Measurements from ENCODE around the gene TMEM123.
A peak's percentile ranks its signal among the peaks of the same experiment; 100 is the strongest.

TMEM123 gene

GRCh38 chr11:102451681-102452460 lies 694 bp downstream of the TMEM123 start:
- TF ChIP-seq CTCF (IDR thresholded peaks at IDR 0.05; ENCODE audit: control insufficient read depth, extremely low read depth, insufficient read depth), result 0 out of 2 replicates have a peak, but pooled peaks have one; percentile 23
- DNase-seq (ENCODE audit: low read depth), result no peak

GRCh38 chr11:102451041-102451680 lies 1.4 kb downstream of the TMEM123 start:
- DNase-seq (ENCODE audit: low read depth), result no peak
- no peak for TF ChIP-seq CTCF (IDR thresholded peaks at IDR 0.05; ENCODE audit: control insufficient read depth, extremely low read depth, insufficient read depth)
- peak overlapping the region; percentile 81 for H3K4me3 ChIP-seq (ENCODE audit: low read depth, low read length)

More at GRCh38 chr11:102451681-102452460, 694 bp downstream of the TMEM123 start:
- peak overlapping the region; percentile 81 for H3K4me3 ChIP-seq (ENCODE audit: low read depth, low read length)

- no peak for DNase-seq (ENCODE audit: low read depth)
- no peak for TF ChIP-seq CTCF (IDR thresholded peaks at IDR 0.05; ENCODE audit: control insufficient read depth, extremely low read depth, insufficient read depth)
- H3K4me3 ChIP-seq (ENCODE audit: low read depth, low read length), result no peak overlapping the region
These were observed 2.7 kb downstream of the TMEM123 start for GRCh38 chr11:102449651-102450570.

- H3K4me3 ChIP-seq (ENCODE audit: low read depth, low read length), result no peak overlapping the region
- no peak for TF ChIP-seq CTCF (IDR thresholded peaks at IDR 0.05; ENCODE audit: control insufficient read depth, extremely low read depth, insufficient read depth)
- DNase-seq (ENCODE audit: low read depth), result no peak
These were observed 3.7 kb downstream of the TMEM123 start for GRCh38 chr11:102448869-102449224.

GRCh38 chr11:102447941-102448868 lies 4.4 kb downstream of the TMEM123 start:
- TF ChIP-seq CTCF (IDR thresholded peaks at IDR 0.05; ENCODE audit: control insufficient read depth, extremely low read depth, insufficient read depth), result no peak
- no peak for DNase-seq (ENCODE audit: low read depth)
- no peak overlapping the region for H3K4me3 ChIP-seq (ENCODE audit: low read depth, low read length)

GRCh38 chr11:102447193-102447592 lies 5.4 kb downstream of the TMEM123 start:
- no peak overlapping the region for H3K4me3 ChIP-seq (ENCODE audit: low read depth, low read length)
- no peak for TF ChIP-seq CTCF (IDR thresholded peaks at IDR 0.05; ENCODE audit: control insufficient read depth, extremely low read depth, insufficient read depth)
- DNase-seq (ENCODE audit: low read depth), result no peak

Data from LNCaP clone FGC (cell line).